ENCODE results near the gene ACTR5.
"Not testable (repeated sequence)": the region's sequence is repeated elsewhere in the genome, so short reads cannot be mapped to it uniquely, and the experiment has no call there.

ACTR5 gene

GRCh38 chr20:38805958-38806854 lies 57.9 kb downstream of the ACTR5 start:
- peak; percentile 48 for DNase-seq

GRCh38 chr20:38806855-38807655 lies 58.8 kb downstream of the ACTR5 start:
- DNase-seq, result peak; percentile 53

GRCh38 chr20:38809942-38810341 lies 61.7 kb downstream of the ACTR5 start:
- DNase-seq, result no peak

- no peak for DNase-seq
Measured at GRCh38 chr20:38810926-38811630, 62.8 kb downstream of the ACTR5 start.

- DNase-seq, result no peak
Measured at GRCh38 chr20:38811769-38812168, 63.5 kb downstream of the ACTR5 start.

- DNase-seq, result no peak
Measured at GRCh38 chr20:38812182-38812581, 63.9 kb downstream of the ACTR5 start.

GRCh38 chr20:38812709-38813573 lies 64.7 kb downstream of the ACTR5 start:
- DNase-seq, result no peak

- DNase-seq, result not testable (repeated sequence)
Measured at GRCh38 chr20:38813574-38813962, 65.3 kb downstream of the ACTR5 start.

- DNase-seq, result no peak
Measured at GRCh38 chr20:38815446-38815845, 67.2 kb downstream of the ACTR5 start.

GRCh38 chr20:38818113-38819065 lies 70.1 kb downstream of the ACTR5 start:
- DNase-seq, result no peak
